ENCODE data around the gene PFN1.

Gene PFN1

DNA sequence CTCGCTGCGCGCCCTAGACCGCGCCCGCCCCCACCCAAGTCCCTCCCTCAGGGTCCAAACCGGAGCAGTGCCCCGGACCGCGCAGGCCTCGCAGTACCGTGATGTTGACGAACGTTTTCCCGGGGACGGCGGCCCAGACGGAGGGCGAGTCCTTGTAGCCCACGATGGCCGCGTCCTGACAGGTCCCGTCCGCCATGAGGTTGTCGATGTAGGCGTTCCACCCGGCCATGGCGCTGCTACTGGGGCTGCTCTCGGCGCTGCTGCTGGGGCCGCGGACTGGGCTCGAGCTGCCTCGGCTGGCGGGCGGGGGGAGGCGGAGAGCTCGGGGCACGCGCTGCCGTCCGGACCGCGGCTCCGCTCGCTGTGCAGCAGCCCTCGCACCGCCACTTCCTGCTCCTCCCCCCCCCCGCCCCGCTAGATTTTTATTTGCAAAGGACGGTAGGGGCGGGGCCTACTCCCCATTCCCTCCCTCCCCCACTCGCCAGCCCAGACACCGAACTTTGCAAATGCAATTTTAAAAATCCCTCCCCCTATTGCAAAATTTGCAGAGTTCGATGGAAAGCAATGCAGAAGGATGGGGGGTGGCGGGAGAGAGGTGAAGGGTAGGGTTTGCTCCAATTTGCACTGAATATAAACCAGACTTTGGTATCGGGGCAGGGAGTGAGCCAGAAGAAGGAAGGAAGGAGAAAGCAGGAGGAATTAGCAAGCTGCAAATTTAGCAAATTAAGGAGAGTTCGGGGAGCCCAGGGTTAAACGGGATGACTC is at the start of gene PFN1:
Gene PFN1 (minus strand): TSS at position 365 of the 765 bp plus-strand sequence. CDS start 136 bp downstream, at position 229.
- in situ Hi-C loops (cut with MboI; ENCODE audit: low sequenced_read_pairs): no loop called here

DNA sequence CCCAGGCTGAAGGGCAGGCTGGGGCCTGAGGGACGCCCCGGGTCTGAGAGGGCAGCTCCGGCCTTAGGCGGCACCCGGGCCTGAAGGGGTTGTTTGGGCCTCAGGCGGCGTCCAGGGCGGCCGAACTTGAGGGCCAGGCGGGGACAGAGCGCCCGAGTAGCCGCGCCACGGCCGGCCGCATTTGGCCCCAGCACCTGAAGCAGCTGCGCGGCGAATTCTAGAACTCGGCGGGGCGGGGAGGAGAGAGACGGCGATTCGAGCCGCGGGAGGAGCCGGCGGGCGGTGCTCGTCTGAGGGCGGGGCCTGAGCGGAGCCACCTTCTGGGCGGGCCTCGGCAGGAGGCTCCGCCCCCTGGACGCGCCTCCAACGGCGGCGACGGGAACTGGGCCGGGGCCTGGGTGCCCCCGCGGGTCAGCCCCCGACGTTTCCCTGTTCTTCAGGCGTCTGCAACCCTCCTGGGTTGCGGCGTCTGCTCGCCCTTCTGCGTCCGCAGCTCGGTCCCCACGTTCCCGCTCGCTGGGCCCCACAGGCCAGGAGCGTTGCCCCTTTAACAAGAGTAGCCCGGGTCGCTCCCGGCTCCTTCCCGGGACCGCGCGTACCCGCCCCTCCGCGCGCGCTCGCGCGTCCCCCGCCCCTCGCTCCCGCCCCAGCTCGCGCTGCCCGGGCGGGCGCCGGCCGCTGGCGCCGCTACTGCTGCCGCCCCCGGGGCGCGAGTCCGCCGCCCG is 49.1 kb upstream of the PFN1 start, which contains the start of the genes INCA1 and KIF1C:
Gene INCA1 (minus strand): TSS at position 221 of the 725 bp plus-strand sequence. CDS start 3,085 bp downstream, outside the sequence.
Gene KIF1C (plus strand): TSS at position 649 of the 725 bp plus-strand sequence. CDS start 2,297 bp downstream, outside the sequence.
- in situ Hi-C loops (cut with MboI; ENCODE audit: low sequenced_read_pairs): no loop called here

DNA sequence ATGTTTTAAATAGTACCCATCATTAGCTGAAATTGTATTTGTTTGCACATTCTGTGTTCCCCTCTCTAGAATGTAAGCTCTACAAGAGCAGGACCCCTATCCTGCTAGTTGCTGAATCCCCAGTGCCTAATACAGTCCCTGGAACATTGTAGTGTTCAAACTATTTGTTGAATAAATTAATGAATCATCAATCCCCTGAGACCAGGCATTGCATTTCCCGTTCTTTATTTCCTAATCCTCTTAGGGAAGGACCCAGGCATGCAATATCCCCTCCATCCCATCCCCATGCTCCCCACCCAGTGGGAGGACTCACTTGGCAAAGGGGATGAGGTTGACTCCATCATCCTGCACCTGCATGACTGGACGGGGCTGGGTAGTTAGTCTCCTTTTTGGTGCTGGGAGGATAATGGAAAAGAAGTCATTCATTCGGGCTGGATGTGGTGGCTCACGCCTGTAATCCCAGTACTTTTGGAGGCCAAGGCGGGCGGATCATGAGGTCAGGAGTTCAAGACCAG is 45.8 kb upstream of the PFN1 start:
- in situ Hi-C loops (cut with MboI; ENCODE audit: low sequenced_read_pairs): no loop called here

DNA sequence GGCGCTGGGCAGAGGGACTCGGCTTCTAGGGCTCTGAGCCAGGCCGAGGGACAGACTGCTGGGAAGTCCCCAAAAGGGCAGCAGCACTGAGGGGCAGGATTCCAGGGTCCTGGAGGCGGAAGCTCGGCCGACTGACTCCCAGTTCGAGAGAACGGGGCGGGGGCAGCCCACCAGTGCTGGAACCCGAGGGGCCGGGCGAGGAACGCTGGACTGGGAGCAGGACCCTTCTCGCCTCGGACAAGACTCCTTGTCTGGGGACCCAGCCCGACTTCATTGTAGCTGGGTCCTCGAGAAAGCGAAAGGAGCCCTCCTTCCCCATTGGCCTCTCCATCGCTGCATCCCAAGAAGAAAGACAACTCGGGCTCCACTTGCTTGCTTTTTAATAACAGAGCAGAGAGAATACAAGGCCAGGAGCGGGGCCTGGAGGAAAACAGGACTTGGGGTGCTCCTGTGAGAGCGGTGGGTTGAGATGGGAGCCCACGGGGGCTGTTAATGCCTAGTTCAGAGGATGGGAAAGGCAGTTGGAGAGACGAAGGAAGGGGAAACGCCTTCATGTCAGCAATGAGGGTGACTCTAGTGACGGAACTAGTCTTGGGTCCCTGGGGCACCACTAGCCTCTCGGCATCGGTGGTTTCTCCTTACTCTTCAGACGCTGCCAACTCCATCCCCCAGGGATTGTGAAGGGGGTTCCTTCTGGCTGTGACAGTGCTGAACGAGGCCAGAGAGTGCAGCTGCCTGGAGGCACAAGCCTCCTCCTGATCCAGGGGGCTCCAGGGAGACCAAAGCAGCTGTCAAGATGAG is 39.6 kb upstream of the PFN1 start:
- in situ Hi-C loops (cut with MboI; ENCODE audit: low sequenced_read_pairs): no loop called here

DNA sequence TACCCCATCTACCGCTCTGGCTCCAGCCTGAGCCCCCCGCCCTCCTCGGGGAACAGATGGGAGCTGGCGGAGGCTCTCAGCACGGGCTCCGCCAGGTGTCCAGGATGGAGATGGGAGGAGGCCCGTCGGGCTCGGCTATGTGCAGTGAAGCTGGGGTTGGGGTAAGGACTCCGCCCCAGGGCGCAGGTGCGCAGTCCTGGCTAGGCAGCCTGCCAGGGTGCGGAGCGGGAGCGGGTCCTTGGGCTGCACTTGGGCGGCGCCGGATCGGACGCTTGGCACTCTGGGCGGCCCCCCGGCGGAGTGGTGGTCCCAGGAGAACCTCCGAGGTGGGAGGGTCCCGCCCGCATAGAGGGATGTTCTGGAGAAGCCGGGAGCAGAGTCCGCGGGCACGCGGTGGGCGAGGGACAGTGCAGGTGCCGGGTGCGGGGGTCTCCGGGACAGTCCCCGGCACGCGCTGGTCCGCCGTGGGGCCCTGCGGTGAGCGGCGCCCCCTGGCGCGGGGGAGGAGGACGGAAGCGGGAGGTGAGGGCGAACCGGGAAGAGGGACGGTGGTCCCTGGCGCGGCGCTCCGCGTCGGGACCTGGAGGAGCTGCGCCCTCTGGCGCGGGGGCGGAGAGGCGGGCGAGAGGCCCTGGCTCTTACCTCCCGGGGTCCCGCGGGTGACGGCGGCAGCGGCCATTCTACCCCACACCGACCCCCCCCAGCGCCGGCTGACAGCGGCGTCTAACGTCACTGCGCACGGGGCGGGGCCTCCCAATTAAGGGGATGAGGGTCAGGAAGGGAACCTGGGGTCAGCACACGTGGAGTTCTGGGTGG is 38.8 kb upstream of the PFN1 start, which contains the start of gene CAMTA2:
Gene CAMTA2 (minus strand): TSS at position 725 of the 816 bp plus-strand sequence. CDS start 1,453 bp downstream, outside the sequence.
- in situ Hi-C loops (cut with MboI; ENCODE audit: low sequenced_read_pairs): no loop called here

DNA sequence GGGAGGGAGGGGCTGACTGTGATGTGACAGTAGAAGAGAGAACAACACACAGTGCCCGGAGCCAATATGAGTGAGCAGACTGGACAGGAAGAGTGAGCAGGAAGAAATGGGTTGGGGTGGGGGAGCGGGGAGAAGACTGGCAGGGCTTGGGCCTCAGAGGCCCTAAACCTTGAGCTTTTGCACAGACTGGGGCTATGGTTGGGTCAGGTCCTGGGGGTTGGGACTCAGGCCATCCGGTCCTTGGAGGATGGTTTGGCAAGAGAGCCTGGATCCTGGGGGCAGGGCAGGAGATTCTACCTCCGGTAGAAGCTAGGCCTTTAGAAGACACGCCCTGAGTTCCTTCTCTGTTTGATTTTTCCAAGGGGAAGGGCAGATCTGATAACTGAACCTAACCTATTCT is 38.1 kb upstream of the PFN1 start:
- in situ Hi-C loops (cut with MboI; ENCODE audit: low sequenced_read_pairs): no loop called here

DNA sequence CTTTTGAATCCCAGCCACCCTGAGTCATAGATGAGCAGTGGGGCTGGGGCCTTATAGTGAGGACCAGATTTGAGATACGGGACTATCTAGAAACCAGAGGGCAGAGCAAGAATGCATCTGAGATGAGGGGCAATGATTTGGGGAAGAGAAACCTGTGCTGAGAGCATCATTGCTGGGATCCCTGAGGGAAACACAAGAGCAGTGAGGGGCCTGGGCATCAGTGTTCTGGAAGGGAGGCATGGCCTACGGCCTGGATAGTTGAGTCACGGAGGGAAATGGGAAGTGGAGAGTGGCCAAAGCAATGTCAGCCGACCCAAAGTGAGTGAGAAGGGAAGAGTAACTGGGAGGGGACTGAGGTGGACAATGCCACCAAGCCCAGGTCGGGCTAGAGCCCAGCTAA is 34.0 kb upstream of the PFN1 start:
- in situ Hi-C loops (cut with MboI; ENCODE audit: low sequenced_read_pairs): no loop called here

DNA sequence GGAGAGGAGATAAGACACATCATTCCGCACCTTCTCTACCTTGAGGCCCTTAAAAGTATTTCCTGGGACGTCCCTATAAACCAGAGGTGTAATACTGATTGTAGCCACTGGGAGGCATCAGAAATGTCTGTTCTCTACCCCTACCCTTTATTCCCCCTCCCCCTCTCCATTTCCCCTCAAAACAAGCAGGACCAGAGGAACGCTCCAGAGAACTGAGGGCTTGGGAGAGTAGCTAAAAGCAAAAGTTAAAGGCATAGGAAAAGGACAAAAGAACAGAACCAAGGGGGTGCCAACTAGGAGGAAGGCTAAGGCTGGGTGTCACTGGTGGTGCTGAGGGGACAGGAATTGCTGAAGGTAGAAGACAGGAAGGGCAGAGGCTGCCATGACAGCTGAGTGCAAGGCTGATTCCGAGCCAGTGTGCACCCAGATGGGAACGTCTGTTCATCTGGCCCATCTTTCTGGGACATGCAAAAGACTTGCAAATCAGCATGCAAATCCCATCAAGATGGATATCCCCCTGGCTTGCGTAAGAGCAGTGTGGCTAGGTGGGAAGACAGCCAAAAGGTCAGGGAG is 32.4 kb upstream of the PFN1 start:
- in situ Hi-C loops (cut with MboI; ENCODE audit: low sequenced_read_pairs): no loop called here

DNA sequence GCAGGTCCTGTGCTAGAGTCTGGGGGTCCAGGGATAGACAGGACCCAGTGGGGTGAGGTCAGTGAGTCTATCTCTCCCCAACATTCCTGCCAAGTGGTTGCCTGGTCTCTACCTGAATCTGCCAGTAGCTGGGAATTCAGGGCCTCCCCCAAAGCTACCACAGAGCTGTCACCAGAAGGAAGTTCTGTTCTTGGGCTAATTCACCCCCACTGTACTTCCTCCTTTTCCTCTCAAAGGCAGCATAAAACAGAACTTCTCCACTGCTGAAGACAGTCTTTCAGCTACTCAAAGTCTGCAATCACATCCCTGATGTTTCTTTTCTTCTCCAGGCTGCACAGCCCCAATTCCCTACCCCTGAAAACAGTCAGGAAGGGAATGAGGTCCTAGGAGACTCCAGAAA is 30.4 kb upstream of the PFN1 start:
- in situ Hi-C loops (cut with MboI; ENCODE audit: low sequenced_read_pairs): no loop called here

DNA sequence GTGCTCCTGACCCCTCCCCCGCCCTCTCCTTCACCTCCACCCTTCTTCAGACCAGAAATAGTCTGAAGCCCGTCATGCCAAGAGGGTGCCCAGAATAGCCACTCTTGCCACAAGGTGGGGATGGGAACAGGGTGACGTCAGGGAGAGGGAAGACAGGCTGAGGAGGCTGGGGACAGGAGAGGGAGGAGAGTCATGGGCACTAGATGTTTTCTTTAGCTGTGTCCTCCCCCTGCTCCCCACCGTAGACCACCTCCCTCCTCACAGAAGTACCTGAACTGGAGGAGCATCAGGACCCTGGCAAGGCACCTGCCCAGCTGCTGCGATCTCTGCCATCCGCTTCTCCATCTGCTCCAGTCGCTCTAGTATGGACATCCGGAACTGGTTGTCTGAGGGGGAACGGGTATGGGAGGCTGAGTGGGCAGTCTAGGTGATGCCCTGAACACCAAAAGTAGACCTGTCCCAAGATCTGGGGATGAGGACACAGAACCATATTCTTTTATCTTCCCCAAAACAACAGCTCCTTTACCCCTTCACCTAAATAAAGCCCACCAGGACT is 25.9 kb upstream of the PFN1 start:
- in situ Hi-C loops (cut with MboI; ENCODE audit: low sequenced_read_pairs): no loop called here

DNA sequence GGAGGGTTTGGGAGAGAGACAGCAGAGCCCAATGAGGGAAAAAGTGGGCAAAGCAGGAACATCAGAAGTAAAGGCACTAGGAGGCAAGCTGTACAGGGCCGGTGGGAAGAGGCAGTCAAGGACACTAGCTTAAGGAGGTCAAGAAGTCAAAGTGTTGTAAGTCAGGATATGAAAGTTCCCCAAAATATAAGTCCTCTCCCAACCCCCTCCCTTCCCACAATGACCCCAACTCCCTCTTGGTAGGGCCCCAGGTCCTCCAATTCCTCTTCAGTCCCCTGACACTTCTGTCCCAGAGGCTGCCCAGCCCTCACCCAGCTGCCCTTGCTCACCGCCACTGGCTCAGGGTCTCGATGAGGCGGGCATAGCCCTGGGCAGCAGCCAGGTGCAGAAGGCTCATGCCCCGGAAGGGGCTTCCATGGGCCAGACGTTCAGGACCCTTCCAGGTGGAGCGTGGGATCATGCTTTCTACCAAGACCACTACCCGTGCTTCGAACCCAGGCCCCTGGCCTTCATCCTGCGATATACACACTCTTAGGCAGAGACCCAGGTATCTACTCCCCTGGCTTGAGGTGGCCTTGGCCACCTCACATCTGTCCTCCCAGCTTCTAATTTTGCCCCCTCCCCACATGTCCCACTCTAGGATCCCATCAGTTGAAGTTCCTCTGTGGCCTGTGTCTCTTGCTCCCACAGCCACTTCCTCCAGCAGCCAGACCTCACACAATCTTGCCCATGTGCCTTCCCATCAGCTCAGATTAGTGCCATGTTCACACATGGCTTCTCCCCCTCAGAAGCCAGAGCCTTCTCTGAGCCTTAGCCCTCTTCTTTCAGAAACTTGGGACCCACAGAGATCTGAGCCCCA is 25.2 kb upstream of the PFN1 start:
- in situ Hi-C loops (cut with MboI; ENCODE audit: low sequenced_read_pairs): no loop called here

DNA sequence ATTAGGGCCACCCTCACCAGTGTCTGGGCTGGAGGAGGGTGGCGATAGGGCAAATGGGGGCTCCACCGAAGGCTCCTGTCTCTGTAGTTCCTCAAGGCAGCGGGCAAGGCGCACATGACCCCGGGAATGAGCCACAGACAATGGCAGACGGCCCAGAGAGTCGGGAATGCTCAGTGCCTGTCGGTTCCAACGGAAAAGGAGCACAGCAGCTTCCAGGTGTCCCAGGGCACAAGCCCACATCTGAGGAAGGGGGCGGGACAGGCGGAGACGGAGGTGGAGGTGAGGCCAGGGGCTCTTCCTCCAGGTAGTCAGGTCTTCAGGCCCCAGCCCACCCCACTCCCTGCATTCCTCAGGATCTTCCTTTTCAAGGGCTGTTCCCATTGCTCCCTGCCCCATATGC is 24.4 kb upstream of the PFN1 start:
- in situ Hi-C loops (cut with MboI; ENCODE audit: low sequenced_read_pairs): no loop called here

DNA sequence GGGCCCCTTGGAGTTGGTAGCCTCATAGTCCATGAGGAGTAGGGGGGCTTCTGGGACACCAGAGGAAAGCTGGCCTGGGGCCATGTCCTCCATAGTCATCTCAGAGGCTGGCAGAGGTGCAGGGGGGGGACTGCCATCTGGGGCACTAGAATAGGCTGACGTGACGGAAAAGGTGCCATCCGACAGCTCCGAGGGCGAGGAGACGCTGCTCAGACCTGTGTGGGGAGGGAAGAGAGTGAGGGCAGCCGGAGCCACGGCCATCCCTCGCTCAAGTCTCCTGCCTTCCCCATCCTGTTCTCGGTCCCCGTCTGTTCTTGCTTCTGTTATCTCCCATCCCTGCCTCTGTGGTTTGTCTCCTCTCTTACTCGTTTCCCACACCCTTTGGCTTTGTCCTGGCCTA is 24.0 kb upstream of the PFN1 start:
- in situ Hi-C loops (cut with MboI; ENCODE audit: low sequenced_read_pairs): no loop called here

DNA sequence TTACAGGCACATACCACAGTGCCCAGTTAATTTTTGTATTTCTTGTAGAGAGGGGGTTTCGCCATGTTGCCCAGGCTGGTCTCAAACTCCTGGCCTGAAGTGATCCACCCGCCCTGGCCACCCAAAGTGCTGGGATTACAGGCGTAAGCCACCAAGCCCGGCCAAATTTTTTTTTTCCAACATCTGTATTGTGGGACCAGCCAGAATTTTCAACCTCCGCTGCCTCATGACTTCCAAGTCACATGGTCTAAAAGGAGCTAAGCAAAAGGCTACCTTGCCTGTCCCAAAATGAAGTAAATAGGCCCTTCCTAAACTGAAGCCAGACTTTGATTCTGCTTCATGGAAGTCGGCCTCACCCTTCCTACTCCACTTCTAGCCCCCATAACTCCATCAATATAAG is 23.5 kb upstream of the PFN1 start:
- in situ Hi-C loops (cut with MboI; ENCODE audit: low sequenced_read_pairs): no loop called here

DNA sequence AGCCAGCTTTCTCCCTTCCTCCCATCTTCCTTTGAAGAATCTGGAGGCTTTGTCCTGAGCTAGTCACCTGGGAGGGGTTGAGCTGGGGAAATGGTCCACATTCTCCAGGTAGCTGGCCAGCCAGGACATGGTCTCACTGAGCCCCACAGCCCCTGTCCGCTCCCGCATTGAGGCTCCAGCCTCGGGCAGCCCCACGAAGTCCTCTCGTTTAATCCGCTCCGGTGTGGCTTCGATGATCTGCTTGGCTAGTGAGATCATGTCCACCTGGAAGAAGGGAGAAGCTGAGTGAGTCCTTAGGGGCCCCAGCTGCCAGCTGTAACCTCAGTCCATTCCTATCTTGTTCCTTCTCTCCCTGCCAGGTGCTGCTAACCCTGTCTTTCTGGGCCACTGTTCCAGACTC is 21.9 kb upstream of the PFN1 start:
- in situ Hi-C loops (cut with MboI; ENCODE audit: low sequenced_read_pairs): no loop called here

DNA sequence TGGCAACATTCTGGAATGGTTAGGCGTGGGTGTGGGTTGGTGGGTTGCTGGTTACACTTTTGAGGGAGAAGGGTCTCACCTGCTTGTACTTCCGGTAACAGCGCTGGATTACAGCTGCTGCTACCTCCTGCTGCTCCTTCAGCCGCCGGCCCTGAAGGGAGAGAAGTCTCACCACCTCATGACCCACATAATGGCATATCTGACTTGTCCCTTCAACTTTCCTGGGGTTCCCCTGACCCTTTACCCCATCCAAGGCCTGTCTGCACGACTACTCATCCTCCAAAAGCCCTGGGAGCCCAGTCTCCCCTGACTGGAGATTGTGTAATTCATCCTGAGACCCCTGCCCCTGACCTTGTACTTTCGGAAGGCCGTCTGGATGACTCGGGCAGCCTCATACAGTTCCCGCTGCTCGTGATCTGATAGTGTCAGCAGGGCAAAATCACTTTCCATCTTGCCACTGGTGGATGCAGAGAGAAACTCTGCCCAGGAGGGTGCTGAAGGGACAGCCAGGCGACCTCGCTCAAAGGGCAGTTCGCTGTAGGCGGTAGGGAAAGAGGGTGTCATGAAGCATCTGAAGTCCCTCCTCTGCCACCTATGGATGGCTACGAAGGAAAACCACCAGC is 21.3 kb upstream of the PFN1 start:
- in situ Hi-C loops (cut with MboI; ENCODE audit: low sequenced_read_pairs): no loop called here

DNA sequence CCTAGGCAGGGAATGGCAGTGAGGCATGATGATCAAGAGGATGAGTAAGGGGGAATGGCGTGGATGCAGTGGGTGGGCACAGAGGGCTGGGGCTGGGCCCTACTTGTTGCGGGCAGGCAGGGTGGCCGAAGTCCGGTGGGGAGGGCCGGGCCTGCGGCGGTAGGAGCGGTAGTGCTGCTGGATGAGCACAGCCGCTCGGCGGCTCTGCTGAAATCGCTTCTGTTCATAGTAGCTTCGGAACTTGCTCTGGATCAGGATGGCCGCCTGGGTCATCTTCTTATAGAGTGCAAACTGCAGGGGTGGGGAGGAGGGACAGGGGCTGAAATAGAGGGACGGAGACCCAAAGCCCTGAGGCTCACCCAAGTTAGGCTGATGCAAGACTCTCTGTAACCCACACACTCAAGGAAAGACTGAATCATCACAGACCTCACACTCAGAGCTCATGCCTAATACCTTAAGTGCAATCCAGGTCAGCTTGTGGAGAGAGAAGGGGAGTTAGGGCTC is 20.8 kb upstream of the PFN1 start:
- in situ Hi-C loops (cut with MboI; ENCODE audit: low sequenced_read_pairs): no loop called here

DNA sequence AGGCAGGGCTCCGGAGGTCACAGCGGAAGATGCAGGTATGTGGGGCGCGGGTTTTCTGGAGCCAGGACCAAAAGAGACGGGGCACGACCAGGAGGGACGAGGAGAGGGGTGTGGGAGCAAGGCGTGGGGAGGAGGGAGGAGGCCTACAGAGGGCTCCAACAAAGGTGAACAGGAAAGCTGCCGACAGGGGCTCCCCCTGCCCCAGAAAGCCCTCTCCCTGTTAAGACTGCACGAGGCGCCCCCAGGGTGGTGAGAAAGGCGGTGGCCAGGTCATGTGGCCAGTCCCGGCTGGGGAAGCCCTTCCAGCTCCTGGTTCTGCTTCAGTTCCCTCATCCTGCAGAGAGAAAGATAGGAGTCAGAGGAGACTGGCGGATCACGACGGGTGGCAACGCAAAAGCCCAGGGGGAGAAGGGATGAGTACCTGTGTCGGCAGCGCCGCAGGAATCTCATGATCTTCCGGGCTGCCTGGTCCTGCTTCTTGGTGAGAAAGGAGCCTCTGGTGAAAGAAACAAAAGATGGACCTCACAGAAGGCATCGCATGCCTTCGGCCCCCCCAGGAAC is 20.2 kb upstream of the PFN1 start:
- in situ Hi-C loops (cut with MboI; ENCODE audit: low sequenced_read_pairs): no loop called here

Measured in hTERT RPE-1 (cell line).